ENCODE data around the gene CYB561A3.

Gene CYB561A3

DNA sequence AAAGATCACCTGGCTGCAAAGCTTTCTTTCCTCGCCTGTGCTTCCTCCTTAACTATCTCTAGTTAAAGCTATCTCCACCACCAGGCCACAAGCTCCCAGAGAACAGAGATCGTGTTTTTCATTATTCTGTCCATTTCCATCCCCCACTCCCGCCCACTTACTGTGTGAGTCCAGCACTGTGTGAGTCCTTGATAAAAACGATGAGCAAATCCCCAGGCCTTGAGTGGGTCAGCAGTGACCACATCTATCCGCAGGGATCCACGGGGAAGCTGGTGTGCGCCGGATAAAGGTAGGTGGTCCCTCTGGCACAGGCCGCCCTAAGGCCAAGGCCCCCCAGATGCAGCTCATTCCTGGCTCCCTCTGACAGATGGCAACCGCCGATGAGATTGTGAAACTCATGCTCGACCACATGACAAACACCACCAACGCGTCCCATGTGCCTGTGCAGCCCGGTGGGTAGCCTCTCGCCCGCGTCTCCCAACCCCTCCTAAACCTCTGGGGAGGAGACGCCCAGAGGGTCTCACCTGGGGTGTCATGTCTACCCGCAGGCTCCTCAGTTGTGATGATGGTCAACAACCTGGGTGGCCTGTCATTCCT, 19.4 kb downstream of the CYB561A3 start:
- DNase-seq, result no peak

DNA sequence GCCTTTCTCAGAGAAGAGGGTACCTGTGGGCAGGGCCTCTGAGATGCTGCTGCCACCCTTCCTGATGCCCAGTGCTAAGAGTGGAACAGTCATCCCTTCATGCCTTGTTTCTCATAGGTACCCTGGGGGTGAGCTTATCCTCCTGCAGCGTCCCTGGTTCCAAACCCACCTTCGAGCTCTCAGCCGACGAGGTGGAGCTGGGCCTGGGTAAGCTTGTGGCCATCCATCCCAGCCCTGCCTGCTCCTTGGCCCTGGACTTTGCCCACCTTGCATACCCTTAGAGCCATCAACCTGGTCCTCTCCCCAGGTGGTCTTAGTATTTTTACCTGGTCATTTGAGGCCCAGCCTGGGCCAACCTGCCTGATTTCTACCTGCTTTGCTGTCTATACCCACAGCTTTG, 20.0 kb downstream of the CYB561A3 start:
- DNase-seq, result no peak

DNA sequence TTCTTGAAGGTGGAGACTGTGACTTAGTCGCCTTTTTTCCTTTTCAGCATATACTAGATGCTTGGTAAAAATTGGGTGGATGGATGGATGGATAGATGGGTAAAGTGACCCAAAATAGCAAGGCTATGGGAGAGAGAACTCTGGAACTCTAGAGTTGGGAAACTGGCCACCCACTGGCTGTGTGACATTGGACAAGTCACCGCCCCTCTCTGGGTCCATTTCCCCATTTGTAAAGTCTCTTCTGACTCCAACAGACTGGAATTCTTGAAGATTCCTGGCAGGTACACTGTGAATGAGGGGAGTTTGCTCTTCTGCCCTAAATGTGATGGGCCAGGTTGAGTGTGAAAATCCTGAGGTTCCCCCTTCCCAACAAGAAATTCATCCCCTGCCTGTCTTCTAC, 20.7 kb downstream of the CYB561A3 start:
- no peak for DNase-seq

DNA sequence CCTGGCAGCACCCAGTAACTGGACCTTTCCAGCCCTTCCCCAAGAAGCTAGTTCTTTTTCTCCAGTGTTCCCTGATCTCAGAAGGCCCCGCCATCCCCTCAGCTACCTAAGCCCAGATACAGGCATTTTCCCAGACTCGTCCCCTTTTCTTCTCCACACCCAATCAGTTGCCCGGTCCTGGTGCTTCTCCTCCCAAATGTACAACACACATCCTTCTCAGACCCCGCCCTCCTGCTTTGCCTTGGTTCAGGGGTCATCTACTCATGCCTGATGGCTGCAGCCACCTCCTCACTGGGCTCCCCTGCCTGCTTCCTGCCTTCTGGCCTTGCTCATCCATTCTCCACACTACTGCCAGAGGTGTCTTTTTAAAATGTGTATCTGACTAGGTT, 22.2 kb downstream of the CYB561A3 start:
- DNase-seq, result no peak

DNA sequence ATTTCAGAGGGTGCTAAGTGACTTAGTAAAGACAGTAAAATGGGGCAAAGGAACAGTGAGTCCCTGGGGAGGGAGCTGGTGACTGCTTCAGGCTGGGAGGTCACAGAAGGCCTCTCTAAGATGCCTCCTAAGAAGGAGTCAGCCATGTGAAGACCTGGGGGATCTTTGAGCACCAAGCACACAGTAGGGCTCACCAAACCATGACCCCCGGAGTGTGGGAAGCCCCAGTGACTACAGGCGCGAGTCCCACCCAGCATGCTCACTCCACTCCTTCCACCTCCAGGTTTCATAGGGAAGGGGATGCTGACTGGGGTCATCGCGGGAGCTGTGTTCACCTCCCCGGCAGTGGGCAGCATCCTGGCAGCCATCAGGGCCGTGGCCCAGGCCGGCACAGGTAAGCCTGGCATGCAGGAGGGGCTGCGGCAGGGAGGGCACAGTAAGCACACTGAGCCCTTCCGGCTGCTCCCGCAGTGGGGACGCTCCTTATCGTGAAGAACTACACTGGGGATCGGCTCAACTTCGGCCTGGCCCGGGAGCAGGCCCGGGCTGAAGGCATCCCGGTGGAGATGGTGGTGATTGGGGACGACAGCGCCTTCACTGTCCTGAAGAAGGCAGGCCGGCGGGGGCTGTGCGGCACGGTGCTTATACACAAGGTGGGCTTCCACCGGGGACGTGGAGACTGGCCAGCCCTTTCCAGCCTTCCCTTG, 22.7 kb downstream of the CYB561A3 start:
- DNase-seq, result no peak

DNA sequence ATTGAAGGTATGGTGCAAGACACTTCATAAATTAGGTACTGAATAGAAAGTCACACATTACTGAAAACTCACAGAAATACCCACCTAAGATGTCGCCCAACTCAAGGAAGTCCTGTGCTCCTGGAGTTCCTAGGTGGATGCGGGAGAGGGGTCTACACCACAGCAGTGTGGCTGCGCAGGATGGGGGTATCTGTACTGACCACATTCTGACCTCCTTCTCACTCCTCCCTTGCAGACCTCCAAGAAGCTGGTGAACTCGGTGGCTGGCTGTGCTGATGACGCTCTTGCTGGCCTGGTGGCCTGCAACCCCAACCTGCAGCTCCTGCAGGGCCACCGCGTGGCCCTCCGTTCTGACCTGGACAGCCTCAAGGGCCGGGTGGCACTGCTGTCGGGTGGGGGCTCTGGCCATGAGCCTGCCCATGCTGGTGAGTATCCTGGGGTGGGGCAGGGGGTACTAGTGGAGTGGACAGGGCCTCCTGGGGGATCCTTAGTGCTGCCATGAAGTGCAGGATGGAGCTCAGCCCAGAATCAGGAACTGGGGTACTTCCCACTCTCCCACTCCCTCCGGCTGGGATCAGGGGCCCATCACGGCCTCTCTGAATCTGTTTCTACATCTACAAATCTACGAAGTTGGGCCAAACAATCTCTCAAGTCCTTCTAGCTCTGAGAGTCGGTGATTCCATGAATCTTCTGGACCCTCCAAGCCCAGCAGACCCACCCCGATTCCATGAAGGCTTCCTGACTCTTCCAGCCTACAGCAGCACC, 23.8 kb downstream of the CYB561A3 start:
- no peak for DNase-seq

DNA sequence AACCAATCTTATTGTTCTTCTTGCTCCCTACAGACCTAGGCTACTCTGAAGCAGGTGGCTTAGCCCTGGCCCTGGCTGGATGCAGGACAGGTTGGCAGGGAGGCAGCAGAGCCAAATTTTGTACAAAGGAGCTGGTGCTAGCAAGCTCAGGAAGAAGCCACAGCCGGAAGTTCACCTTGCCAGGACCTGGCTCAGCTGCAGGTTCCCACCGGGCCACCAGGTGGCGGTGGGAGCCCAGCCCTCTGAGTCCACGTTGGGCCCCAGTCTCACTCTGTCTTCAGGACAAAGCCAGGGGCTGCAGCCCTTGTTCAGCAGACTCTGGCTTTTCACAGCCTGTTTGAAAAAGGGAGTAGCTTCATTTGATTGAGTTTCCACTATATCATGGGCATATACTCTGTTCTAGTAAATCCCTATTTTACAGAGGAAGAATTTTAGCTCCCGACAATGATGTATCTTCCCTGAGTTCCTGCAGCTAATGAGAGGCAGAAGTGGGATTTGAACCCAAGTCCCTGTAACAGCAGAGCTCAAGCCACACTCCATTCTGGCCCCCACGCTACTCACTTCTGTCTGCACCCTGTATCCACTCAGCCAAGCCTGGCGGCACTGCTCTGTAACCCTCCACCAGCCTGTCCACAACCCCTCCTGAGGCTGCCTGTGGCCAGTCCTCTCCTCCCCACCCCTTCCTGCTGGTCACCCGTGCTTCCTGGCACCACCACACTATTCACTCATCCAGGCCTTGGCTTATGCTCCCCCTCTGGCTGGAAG, 25.3 kb downstream of the CYB561A3 start:
- peak; percentile 72 for DNase-seq

DNA sequence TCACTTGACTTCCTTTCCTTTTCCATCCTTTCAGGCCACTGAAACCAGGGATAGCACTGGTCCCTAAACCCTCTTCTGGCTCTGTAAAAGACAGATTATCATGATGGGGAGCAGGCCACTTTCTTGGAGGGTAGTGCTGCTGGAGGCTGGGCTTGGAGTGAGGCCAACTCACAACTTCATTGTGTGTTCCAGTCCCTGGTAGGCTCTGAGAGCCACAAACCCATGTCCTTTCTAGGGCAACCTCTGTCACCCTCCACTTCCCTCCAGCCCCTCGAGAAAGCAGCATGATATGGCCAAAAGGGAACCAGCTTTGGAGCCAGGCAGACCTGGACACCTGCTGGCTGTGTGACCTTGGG, 26.3 kb downstream of the CYB561A3 start:
- DNase-seq, result no peak

DNA sequence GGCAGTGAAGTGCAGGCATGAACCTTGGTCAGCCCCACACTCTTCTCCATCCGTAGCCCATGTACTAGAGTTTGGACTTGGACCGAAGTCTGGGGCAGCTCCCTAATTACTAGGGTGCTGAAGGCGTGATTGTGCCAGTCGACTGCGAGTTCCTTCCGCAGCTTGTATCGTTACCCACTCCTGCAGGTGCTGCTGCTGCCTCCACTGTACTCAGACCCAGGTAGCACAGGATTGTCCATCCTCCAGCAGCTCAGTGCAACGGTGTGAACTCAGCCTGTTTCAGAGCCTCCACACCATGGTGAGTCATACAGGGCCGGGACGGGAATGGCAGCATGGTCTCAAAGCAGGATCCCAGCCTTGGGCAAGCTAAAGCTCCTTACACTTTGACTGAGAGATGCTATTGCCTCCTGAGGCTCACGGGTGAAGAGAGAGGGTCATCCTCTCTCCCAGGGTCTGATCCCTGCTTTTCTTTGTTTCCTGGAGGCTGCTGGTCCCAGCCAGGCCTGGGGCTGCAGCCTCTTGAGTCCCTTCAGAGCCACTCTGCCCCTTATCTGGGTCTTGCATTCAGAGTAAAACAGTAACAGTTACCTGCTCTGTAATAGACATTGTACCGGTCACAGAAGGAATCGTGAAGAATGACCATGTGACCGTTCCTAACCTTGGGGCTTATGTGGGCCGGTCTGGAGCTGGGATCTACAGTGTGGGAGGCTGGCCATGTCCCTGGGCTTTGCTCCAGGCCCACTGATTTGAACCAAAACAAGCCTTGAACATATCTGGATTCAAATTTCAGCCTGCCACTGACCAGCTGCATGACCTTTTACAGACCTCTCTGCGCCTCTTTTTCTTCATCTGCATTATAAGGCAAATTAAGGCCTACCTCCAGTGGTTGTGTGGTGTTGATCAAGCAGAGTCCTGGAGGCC, 27.0 kb downstream of the CYB561A3 start:
- no peak for DNase-seq

DNA sequence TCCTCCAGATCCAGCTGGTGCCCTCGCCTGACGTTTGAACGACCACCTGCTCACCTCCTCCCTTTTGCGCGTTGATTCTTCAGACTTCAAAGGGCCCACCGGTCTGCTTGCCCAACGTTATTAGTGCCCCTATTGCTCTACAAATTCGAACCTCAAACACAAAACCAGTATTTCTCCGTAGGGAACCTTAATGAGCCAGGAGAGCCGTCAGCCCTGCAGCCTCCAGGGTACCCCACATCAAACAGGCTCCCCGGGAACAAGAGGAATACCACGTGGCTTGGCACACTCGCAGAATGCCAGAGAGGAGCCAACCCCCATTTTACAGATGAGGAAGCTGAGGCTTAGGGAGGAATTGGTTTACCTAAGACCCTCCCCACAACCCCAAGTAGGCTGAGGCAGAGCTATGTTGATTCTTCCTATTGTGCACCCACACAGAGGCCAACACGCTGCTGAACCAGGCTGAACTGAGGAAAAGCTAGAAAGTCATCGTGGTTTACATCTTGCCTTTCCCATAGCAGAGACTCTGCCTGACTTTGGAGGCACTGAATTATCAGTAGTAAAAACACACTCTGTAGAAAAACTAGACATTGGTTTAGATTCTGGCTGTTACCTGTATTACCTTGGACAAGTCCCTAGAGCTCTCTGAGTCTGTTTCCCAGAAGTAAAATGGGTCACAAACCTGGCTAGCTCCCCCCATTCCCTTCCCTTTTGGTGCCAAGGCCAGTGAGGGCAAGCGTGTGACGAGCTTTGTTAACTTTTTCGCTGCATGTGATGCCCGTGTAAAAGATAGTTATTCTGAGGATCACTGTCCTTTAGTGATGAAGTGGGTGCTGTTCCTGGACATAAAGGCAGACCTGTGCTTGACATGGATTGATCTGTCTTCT, 27.9 kb downstream of the CYB561A3 start:
- DNase-seq, result no peak

DNA sequence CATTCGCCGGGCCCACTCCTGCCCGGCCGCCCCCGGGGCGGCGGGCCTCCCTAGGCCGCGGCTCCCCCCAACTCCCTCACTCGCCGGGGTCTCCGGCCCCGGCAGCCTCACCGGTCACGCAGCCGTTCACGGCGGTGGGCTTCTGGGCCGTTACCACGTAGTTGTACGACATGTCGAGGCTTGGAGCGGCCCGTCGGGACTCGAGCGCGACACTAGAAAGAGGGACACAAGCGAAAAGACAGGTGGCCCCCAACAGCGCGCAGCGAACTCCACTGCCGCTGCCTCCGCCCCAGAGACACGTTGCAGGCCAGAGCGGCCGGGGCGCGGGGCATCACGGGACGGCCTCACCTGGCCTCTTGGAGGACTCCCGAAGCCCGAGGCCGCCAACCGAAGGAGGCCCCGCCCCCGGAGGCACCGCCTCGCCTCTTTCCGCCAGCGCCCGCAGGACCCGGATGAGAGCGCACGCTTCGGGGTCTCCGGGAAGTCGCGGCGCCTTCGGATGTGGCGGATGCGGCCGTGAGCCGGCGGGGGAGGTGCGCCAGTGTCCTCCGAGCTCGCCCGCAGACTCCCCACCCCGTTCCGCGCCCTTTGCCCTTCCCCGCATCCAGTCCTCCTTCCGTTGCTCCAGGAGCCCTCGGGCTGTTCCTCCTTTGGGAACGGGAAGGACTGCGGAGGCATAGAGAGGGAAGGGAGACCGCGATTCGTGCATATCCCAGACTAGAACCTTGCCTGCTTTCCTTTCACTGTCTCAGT, 28.7 kb downstream of the CYB561A3 start, which contains the start of the genes DDB1 and TKFC:
Gene DDB1, minus strand, starts transcription at position 309 of the 753 bp plus-strand sequence. Its CDS starts 137 bp downstream, at position 172.
Gene TKFC, plus strand, starts transcription at position 432 of the 753 bp plus-strand sequence. CDS start 1,501 bp downstream, outside the sequence.
- peak; percentile 93 for DNase-seq

DNA sequence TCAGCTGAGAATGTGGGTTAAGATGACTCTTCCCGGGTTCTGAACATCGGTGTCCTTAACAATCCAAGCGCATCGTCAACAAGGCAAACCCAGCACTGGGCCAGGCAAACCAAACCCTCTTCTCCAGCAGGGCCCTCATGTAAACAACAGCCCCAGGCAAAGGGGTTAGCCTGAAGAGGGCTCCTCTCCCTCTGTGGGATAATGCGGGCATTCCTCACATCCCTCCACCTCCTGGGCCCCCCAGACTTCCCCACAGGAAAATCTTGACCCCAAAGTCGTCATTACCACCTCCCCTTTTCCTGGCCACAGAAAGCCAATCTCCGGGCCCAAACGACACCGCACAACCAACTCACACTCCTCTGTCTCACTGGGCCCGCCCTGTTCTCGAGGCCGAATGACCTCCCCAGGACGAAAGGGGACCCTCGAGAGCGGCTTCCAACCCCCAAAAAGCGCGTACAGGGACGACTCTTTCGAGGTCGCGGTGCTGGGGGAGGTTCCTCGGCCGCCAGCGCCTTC, 29.3 kb downstream of the CYB561A3 start:
- peak; percentile 12 for DNase-seq

DNA sequence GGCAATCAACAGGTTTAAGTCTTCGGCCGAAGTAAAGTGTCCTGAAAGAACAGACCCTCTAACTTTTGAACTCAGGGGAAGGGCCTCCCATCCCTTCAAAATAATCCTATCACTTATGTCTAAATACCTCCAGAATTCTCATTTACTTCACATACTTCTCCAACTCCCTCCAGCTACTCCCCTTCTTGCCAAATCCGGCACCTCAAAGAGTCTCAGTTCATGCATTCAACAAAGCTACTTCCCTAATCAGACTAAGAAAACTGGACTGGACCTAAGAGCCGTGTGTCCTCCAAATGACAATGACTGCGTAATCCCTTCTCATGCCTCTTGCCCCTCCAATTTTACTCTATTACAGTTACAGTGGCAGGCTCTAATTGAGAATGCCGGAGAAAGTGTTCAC, 30.0 kb downstream of the CYB561A3 start:
- DNase-seq, result no peak

DNA sequence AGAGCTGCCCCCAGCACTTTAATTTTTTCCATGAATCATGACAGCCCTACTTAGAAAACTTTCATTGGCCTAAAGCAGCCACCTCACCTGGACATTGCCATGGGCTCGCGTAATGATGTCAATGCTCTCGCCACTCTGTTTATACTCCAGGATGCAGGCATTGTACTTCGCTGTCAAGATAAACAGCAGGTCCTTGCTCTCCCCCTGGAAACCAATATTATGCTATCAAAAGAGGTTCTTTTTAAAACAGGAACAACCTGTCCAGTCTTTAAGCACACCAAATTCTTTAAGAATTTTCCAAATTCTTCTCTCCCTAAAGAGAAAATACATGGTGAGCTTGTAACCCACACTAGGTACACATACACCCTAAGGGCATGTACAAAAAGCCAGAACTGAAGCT, 31.8 kb downstream of the CYB561A3 start:
- DNase-seq, result no peak

DNA sequence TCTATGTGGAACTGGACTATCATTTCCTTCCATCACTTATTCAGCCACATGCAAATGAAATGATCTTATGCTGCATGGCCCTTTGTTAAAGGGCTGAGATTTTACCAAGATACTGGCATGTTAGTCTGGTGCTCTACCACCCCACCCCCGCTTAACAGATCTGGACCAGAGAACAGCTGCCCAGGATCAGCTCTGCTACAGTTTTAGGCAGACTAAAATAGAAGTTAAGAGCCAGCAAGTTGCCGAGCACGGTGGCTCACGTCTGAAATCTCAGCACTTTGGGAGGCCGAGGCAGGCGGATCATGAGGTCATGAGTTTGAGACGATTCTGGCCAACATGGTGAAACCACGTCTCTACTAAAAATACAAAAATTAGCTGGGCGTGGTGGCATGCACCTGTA, 33.3 kb downstream of the CYB561A3 start:
- no peak for DNase-seq

DNA sequence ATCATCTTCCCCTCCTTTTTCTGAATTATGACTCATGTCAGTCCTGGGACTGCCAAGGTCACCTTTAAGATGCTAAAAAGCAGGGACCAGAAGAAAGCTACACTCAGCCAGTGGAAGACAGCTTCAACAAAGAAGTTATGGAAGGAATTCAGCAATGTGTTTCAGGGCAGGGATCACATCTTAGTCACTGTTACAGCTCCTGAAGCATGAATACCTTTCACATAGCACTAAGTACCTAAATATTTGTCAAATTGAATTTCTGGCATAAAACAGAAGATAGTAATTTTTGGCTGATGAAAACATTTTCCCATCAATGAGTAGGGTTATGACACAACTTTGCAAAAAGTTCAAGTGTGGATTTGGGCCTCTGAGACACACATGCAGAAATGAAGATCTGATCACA, 34.0 kb downstream of the CYB561A3 start:
- peak; percentile 58 for DNase-seq

DNA sequence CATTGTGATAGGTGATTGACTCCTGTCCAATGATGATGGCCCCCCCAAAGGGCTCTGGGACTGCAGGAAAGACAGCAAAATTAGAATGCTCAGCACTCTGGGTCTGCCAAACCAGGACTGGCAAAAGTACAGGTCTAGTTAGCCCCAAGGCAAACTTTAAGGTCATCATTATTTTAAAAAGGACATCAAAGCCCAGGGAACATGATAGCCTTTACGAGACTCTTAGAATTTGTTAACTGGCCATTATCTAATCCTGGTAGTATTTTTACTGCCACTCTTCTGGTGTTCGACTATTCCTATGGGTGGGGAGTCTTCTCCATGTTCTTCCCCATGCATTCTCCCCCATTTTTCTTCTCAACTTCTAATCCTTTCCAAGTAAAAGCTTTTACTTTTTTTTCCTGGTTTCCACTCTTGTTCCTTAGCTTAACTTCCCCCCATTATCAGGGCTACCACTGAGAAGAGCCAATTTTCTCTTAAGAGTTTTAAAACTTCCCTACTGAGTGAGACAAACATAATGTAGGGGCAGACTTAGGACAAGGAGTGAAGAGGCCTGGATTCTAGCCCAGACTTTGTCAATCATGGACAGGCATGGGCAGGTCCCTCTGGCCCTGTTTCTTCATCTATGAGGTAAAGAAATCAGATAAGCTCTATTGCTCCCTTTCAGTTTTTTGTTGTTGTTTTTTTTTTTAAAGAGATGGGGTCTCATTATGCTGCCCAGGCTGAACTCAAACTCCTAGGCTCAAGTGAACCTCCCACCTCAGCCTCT, 35.9 kb downstream of the CYB561A3 start:
- DNase-seq, result no peak

DNA sequence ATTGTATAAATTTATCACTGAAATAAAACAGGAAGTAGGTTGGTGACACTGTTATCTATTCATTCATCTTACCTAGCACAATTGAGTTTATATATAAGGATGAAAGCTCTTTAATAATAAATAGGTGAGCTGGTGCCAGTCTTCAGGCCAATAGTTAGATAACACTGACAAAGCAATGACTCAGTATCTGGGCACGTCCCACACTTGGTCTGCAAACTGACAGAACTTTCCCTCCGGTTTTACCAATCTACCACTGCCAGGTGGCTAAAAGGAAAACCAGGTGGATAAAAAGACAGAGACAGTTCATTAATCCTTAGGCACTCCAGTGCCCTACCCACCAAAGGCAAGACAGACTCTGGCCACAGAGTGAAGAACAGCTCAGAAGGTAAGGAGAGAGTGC, 46.4 kb downstream of the CYB561A3 start:
- no peak for DNase-seq

DNA sequence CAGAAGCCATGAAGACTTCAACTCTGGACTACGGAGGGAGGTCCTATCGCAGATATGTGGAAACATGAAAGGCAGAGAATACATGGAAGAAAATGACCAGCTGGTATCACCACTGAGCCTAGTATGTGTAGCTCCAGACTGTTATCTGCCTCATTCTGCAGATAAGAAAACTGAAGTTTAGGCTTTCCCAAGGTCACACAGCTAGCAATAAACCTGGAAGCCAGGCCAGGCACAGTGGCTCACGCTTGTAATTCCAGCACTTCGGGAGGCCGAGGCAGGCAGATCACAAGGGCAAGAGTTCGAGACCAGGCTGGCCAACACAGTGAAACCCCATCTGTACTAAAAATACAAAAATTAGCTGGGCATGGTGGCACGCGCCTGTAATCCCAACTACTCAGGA, 50.9 kb downstream of the CYB561A3 start:
- no peak for DNase-seq

All from fibroblast of upper back skin (primary cell).